ENCODE data around the gene CRLF1. TPM values are rescaled to one million over a fixed set of nuclear protein-coding genes. Genes with fewer than 3 reads are reported as not detected.
A peak's percentile ranks its signal among the peaks of the same experiment; 100 is the strongest.

The CRLF1 gene
- polyA plus RNA-seq, 2 of the 4 experiments (the other 2 are of a cell fraction), result 0.37 to 2.5 TPM

DNA sequence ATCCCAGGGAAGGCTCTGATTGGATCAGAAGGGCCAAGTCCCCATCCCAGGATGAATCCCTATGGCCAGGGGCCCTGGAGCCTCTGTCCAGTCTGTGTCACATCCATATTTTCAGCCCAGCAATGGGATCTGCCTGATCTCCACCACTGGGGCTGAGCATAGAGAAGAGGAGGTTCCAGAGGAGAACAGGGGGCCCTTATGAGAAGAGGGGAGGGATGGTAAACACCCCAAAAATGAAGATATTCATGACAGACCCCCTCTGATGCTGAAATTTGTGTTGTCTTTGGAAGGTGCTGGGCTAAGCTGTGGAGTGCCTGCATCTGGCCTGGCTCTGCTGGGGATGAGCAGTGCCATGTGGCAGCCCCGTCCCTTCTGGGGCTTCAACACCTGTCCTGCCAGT lies 44.7 kb upstream of the CRLF1 start:
- ATAC-seq (peak in 1 of 2 experiments; percentile 31; a peak in 3 of 6 replicates), DNase-seq (ENCODE audit: low read depth in 1 of 2, low spot score in 1 of 2) (no peak), FAIRE-seq (no peak)
- Histone ChIP-seq H3K4me2 (no peak overlapping the region), H3K9me3 (no peaks in the 10 kb centered on the region), H3K4me1 (no peaks in the 10 kb centered on the region), H3K27ac (no peak overlapping the region), H3K4me3 (no peak overlapping the region)
- 100% methylated on average over 1 of the region's 1 CpG for WGBS (ENCODE audit: missing lambda C conversion rate)
- TF ChIP-seq TP53 (CRISPR knock-in tag; IDR thresholded peaks at IDR 0.05) (no peak), RCOR1 (IDR thresholded peaks at IDR 0.05; ENCODE audit: low read depth, low read length) (no peak), NFE2L2 (conservative IDR thresholded peaks at IDR 0.05; ENCODE audit: low read length) (no peak), RAD21 (conservative IDR thresholded peaks at IDR 0.05 in 1 of 2, IDR thresholded peaks at IDR 0.05 in 1 of 2) (no peak), MAFK (IDR thresholded peaks at IDR 0.05; ENCODE audit: partially characterized antibody) (no peak), CHD2 (IDR thresholded peaks at IDR 0.05; ENCODE audit: low read length, partially characterized antibody) (no peak), HOXB5 (CRISPR knock-in tag; IDR thresholded peaks at IDR 0.05) (no peak), JUN (IDR thresholded peaks at IDR 0.05) (no peak), FOSB (CRISPR knock-in tag; IDR thresholded peaks at IDR 0.05) (no peak), HEYL (CRISPR knock-in tag; IDR thresholded peaks at IDR 0.05) (no peak)
- TF ChIP-seq, protein P1, sequence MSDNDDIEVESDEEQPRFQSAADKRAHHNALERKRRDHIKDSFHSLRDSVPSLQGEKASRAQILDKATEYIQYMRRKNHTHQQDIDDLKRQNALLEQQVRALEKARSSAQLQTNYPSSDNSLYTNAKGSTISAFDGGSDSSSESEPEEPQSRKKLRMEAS (IDR thresholded peaks at IDR 0.05), result no peak
- ChIA-PET CTCF (no interaction called here), POLR2A (no interaction called here)

DNA sequence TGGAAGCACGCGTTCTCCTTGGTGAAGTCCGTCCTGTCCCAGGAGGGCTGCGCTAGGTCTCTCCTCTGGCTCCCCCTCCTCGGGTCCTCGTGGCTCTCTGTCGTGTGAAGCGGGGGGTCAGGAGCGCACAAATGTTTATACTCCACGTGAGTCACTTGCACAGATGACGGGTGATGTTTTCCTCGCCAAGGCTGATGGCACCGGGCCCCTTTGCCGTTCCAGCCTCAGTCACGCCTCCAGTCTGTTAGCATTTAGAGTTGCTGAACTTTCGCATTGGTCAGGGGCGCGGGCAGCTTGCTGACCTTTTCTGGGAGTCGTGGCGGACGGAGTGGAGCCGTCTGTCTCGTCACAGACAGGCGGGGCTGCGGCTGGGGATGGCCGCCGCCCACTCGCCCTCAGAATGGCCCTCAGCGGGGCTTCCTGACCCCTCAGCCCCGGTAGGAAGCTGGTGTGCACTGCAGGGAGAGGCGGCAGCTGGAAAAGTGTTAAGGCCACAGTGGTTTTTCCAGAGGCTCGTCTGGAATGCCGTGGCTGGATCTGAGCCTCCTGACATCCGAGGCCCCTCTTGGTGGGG lies 44.0 kb upstream of the CRLF1 start:
- DNase-seq (ENCODE audit: low read depth in 1 of 2, low spot score in 1 of 2), result no peak
- no peaks in the 10 kb centered on the region for H3K4me1 ChIP-seq
- no peak overlapping the region for H3K4me2 ChIP-seq
- FAIRE-seq, result no peak
- ChIA-PET CTCF (no interaction called here), POLR2A (no interaction called here)
- TF ChIP-seq, protein P2, sequence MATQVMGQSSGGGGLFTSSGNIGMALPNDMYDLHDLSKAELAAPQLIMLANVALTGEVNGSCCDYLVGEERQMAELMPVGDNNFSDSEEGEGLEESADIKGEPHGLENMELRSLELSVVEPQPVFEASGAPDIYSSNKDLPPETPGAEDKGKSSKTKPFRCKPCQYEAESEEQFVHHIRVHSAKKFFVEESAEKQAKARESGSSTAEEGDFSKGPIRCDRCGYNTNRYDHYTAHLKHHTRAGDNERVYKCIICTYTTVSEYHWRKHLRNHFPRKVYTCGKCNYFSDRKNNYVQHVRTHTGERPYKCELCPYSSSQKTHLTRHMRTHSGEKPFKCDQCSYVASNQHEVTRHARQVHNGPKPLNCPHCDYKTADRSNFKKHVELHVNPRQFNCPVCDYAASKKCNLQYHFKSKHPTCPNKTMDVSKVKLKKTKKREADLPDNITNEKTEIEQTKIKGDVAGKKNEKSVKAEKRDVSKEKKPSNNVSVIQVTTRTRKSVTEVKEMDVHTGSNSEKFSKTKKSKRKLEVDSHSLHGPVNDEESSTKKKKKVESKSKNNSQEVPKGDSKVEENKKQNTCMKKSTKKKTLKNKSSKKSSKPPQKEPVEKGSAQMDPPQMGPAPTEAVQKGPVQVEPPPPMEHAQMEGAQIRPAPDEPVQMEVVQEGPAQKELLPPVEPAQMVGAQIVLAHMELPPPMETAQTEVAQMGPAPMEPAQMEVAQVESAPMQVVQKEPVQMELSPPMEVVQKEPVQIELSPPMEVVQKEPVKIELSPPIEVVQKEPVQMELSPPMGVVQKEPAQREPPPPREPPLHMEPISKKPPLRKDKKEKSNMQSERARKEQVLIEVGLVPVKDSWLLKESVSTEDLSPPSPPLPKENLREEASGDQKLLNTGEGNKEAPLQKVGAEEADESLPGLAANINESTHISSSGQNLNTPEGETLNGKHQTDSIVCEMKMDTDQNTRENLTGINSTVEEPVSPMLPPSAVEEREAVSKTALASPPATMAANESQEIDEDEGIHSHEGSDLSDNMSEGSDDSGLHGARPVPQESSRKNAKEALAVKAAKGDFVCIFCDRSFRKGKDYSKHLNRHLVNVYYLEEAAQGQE (IDR thresholded peaks at IDR 0.05), result no peak
- TF ChIP-seq CBX8 (IDR thresholded peaks at IDR 0.05) (no peak), SREBF2 (IDR thresholded peaks at IDR 0.05) (no peak), HOXB13 (CRISPR knock-in tag; IDR thresholded peaks at IDR 0.05; ENCODE audit: low read depth) (no peak), HDAC2 (IDR thresholded peaks at IDR 0.05) (no peak), HOXB5 (CRISPR knock-in tag; IDR thresholded peaks at IDR 0.05) (no peak), TP53 (CRISPR knock-in tag; IDR thresholded peaks at IDR 0.05) (no peak), ZFP36 (IDR thresholded peaks at IDR 0.05; ENCODE audit: borderline replicate concordance, partially characterized antibody) (no peak), KDM1A (IDR thresholded peaks at IDR 0.05; ENCODE audit: low read depth) (no peak), CHD2 (IDR thresholded peaks at IDR 0.05; ENCODE audit: low read length, partially characterized antibody) (no peak), RFX5 (IDR thresholded peaks at IDR 0.05) (no peak), KDM5A (IDR thresholded peaks at IDR 0.05) (no peak), CBX2 (IDR thresholded peaks at IDR 0.05; ENCODE audit: borderline replicate concordance, low read depth) (no peak), FOSL2 (IDR thresholded peaks at IDR 0.05) (no peak), FOSL2 (CRISPR knock-in tag; IDR thresholded peaks at IDR 0.05) (no peak), EHF (CRISPR knock-in tag; IDR thresholded peaks at IDR 0.05) (no peak), SMC3 (IDR thresholded peaks at IDR 0.05) (no peak)
- TF ChIP-seq, protein P3, sequence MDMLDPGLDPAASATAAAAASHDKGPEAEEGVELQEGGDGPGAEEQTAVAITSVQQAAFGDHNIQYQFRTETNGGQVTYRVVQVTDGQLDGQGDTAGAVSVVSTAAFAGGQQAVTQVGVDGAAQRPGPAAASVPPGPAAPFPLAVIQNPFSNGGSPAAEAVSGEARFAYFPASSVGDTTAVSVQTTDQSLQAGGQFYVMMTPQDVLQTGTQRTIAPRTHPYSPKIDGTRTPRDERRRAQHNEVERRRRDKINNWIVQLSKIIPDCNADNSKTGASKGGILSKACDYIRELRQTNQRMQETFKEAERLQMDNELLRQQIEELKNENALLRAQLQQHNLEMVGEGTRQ (IDR thresholded peaks at IDR 0.05), result no peak
- TF ChIP-seq, protein P4, sequence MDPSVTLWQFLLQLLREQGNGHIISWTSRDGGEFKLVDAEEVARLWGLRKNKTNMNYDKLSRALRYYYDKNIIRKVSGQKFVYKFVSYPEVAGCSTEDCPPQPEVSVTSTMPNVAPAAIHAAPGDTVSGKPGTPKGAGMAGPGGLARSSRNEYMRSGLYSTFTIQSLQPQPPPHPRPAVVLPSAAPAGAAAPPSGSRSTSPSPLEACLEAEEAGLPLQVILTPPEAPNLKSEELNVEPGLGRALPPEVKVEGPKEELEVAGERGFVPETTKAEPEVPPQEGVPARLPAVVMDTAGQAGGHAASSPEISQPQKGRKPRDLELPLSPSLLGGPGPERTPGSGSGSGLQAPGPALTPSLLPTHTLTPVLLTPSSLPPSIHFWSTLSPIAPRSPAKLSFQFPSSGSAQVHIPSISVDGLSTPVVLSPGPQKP (IDR thresholded peaks at IDR 0.05; ENCODE audit: low read depth, low read length), result no peak
- no peak overlapping the region for H3K4me3 ChIP-seq
- no peak for ATAC-seq
- WGBS (ENCODE audit: missing lambda C conversion rate), result 77% methylated on average over 12 of the region's 34 CpGs
- no peak overlapping the region for H3K27ac ChIP-seq
- H3K9me3 ChIP-seq, result no peaks in the 10 kb centered on the region
